Astrocyte of the spinal cord (primary cell): ENCODE measurements around the gene EGFL8.

Source experiments
- DNase-seq: peaks from one replicate; pipeline ENCODE4 v3.0.0; 2011; ENCODE audit warnings: low read depth, low spot score
- H3K4me3 ChIP-seq: 2 replicates; pipeline ENCODE4 v1.5.1; 2011; ENCODE audit warnings: low read depth, mild to moderate bottlenecking, low read length, moderate library complexity
- CTCF ChIP-seq: IDR thresholded peaks from 2 replicates; pipeline ENCODE4 v1.5.1; 2012; ENCODE audit warnings: low read depth, mild to moderate bottlenecking, low read length, inconsistent platforms
- in situ Hi-C: cut with HindIII; loops from 2 replicates; pipeline ENCODE4 v1.10.0; 2017; ENCODE audit warnings: low sequenced_read_pairs

EGFL8 gene

DNA sequence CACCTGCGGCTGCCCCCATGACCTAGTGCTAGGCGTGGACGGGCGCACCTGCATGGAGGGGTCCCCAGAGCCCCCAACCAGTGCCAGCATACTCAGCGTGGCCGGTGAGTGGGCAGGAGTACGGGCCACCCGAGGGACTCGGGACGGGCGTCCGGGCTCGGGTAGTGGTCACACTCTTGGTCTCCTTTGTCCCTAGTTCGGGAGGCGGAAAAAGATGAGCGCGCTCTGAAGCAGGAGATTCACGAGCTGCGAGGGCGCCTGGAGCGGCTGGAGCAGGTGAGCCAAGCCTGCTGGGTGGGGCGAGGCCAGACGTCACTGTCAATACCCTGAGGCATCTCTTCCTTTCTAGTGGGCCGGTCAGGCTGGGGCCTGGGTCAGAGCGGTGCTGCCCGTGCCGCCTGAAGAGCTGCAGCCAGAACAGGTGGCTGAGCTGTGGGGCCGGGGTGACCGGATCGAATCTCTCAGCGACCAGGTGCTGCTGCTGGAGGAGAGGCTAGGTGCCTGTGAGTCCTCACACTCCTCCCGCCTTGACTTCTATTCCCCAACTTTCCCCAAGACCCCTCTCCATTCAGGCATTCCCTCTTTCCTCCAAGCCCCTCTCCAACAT lies 2.9 kb downstream of the EGFL8 start:
- no peak overlapping the region for H3K4me3 ChIP-seq
- in situ Hi-C loops: no loop called here
- no peak for TF ChIP-seq CTCF
- no peak for DNase-seq

DNA sequence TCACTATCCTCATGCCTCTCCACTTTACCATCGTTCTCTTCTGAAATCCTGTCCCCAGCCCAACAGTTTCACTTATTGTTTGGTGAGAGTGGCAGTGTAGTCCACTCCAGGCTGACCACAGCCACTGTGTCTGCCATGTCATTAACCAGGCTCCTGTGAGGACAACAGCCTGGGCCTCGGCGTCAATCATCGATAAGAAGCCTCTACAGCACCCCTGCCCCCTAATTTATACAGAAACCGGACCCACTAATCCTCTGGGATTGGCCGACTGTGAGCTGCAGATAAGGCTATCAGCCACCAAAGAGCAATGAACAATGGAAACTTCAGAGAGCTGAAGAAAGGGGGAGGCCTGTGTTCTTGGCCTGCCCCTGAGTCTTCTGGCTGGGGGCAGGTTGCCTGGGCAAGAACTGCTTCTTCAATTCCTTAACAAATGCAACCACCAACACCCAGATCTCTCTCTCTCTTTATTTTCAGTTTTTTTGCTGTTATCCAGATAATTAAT lies 3.4 kb downstream of the EGFL8 start:
- no peak overlapping the region for H3K4me3 ChIP-seq
- in situ Hi-C loops: no loop called here
- TF ChIP-seq CTCF: no peak

GRCh38 chr6:32168350-32168749 lies 4.0 kb downstream of the EGFL8 start:
- no peak overlapping the region for H3K4me3 ChIP-seq
- no peak for TF ChIP-seq CTCF
- in situ Hi-C loops: no loop called here
- no peak for DNase-seq

More for the DNA sequence above, 3.4 kb downstream of the EGFL8 start:
- DNase-seq: no peak

DNA sequence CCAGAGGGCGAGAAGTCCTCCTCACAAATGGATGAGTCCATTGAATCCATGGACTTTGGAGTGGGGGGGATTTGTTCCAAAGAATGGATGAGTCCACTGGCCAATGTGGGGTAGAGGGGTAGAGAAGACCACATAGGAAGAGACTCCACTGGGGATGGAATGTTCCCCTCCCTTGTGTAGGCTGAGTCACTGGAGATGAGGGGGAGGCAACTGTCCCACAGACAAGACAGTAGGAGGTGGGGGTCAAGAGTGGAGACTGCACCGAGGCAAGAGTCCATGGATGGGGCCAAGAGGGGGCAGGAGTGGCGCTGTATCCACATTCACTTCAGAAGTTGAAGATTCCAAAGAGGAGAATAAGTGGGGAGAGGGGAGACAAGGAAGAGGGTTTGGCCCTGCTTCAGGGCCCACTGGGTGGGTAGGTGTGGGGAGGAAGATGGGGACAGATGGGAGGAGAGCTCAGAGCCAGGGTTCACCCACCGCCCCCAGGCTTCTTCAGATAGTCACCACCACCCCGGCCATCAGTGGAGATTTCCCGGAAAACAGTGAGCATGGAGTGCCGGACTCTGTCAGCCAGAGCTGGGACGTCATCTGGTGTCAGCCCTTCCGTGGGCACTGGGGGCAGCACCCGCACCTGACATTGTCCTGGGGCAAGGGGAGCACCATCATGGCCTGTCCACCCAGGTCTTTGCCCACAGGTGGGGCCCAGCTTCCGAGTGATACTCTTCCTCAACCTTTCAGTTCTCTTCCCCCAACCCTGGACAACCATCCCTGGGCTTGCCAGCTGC lies 4.6 kb downstream of the EGFL8 start:
- in situ Hi-C loops: no loop called here
- DNase-seq: no peak
- H3K4me3 ChIP-seq: no peak overlapping the region
- no peak for TF ChIP-seq CTCF

DNA sequence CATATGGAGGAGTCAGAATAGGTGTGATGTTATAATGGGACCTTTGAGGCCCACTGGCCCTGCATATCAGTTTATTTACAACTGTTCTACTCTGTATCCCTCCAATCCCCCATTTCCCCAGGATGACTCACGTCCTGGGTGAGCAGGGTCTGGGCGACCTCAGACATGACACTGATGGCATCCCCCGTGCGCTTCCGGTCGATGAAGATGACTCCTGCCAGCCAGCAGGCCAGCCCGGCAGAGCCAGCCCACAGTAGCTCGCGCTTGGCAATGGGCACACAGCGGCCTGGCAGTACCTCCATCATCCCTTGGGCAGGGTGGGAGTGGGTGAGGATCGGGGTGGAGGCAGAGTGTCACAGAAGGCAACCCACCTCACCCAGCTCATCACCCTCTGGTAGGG lies 5.9 kb downstream of the EGFL8 start:
- no peak for TF ChIP-seq CTCF
- no peak for DNase-seq
- in situ Hi-C loops: no loop called here
- H3K4me3 ChIP-seq: no peak overlapping the region

DNA sequence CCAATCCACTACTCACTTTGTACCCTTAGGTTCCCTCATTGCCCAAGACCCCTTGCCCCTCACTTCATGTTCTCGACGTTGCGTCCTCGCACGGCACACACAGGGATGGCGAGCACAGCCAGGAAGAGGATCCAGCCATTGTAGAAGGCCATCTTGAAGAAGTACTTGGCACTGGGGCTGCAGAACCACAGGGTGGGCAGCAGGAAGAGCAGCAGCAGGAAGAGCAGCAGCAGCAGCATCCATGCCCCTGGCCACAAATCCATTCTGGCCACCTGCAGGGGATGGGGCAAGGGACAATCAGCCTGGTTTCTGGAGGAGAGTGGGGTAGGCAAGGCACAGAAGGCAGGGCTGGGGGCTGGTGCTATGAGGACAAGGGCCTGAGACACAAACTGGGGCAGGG lies 6.8 kb downstream of the EGFL8 start:
- no peak overlapping the region for H3K4me3 ChIP-seq
- DNase-seq: no peak
- in situ Hi-C loops: no loop called here
- TF ChIP-seq CTCF: no peak
